Mesodermal cell (in vitro differentiated cells): Measurements from ENCODE around the gene FBN3.
"Not testable (repeated sequence)": the region's sequence is repeated elsewhere in the genome, so short reads cannot be mapped to it uniquely, and the experiment has no call there.

Source experiments
- H3K27ac ChIP-seq: 2 replicates; pipeline ENCODE4 v1.7.0; 2013; ENCODE audit warnings: mild to moderate bottlenecking, low read depth, low read length, moderate library complexity; ENCODE audit not compliant: severe bottlenecking
- H3K36me3 ChIP-seq: 2 replicates; pipeline ENCODE4 v1.7.1; 2013; ENCODE audit warnings: mild to moderate bottlenecking, low read length, moderate library complexity; ENCODE audit not compliant: control insufficient read depth, insufficient read depth
- H3K4me1 ChIP-seq: one replicate; pipeline ENCODE4 v1.7.1; 2013; ENCODE audit warnings: mild to moderate bottlenecking, low read length; ENCODE audit not compliant: insufficient read depth, control insufficient read depth, poor library complexity, severe bottlenecking
- H3K4me3 ChIP-seq: 2 replicates; pipeline ENCODE4 v1.7.0; 2013; ENCODE audit warnings: low read length, control low read depth, mild to moderate bottlenecking; ENCODE audit not compliant: insufficient read depth, poor library complexity, severe bottlenecking; ENCODE audit errors: extremely low read depth
- H3K9me3 ChIP-seq: 2 replicates; pipeline ENCODE4 v1.7.1; 2013; ENCODE audit warnings: mild to moderate bottlenecking, low read length, moderate library complexity; ENCODE audit not compliant: control insufficient read depth
- WGBS, 2 experiments: methylation state at CpG; one replicate each; pipeline ENCODE4 v1.1.5; 2013; ENCODE audit warnings: missing lambda C conversion rate in 2 of 2; ENCODE audit not compliant: insufficient coverage in 2 of 2; 5-methylcytosine and 5-hydroxymethylcytosine counted together

The FBN3 gene

GRCh38 chr19:8163759-8164158, 14.4 kb upstream of the FBN3 start:
- no peak overlapping the region for H3K27ac ChIP-seq
- no peaks in the 10 kb centered on the region for H3K36me3 ChIP-seq
- no peak overlapping the region for H3K4me3 ChIP-seq
- 55 to 60% methylated on average over 7 of the region's 7 CpGs for WGBS, 2 experiments
- H3K9me3 ChIP-seq = no peaks in the 10 kb centered on the region
- H3K4me1 ChIP-seq = peaks cover 2% of the 10 kb centered on the region

GRCh38 chr19:8161135-8161646, 11.8 kb upstream of the FBN3 start:
- WGBS, 2 experiments = 82 to 85% methylated on average over 9 to 11 of the region's 12 CpGs

GRCh38 chr19:8159322-8159721, 9.9 kb upstream of the FBN3 start:
- WGBS, 2 experiments = 87% methylated on average over 4 of the region's 5 CpGs
- not testable (repeated sequence) for H3K36me3 ChIP-seq, H3K9me3 ChIP-seq, H3K4me1 ChIP-seq, H3K4me3 ChIP-seq, H3K27ac ChIP-seq

More at GRCh38 chr19:8161135-8161646, 11.8 kb upstream of the FBN3 start:
- Histone ChIP-seq H3K9me3 (no peaks in the 10 kb centered on the region), H3K27ac (no peak overlapping the region), H3K36me3 (no peaks in the 10 kb centered on the region), H3K4me3 (no peak overlapping the region), H3K4me1 (peaks cover 2% of the 10 kb centered on the region)

- Histone ChIP-seq H3K9me3 (no peaks in the 10 kb centered on the region), H3K27ac (no peak overlapping the region), H3K4me3 (no peak overlapping the region), H3K36me3 (no peaks in the 10 kb centered on the region), H3K4me1 (no peaks in the 10 kb centered on the region)
- 45 to 49% methylated on average over 9 of the region's 14 CpGs for WGBS, 2 experiments
These were observed 9.2 kb upstream of the FBN3 start for GRCh38 chr19:8158411-8159074.

GRCh38 chr19:8155318-8155717, 5.9 kb upstream of the FBN3 start:
- WGBS, 2 experiments = 94 to 100% methylated on average over 1 of the region's 2 CpGs
- Histone ChIP-seq H3K9me3 (no peaks in the 10 kb centered on the region), H3K4me3 (no peak overlapping the region), H3K27ac (no peak overlapping the region), H3K4me1 (no peaks in the 10 kb centered on the region), H3K36me3 (no peaks in the 10 kb centered on the region)

GRCh38 chr19:8154014-8154413, 4.6 kb upstream of the FBN3 start:
- H3K9me3 ChIP-seq, H3K27ac ChIP-seq, H3K36me3 ChIP-seq, H3K4me1 ChIP-seq, H3K4me3 ChIP-seq: not testable (repeated sequence)
- 41 to 44% methylated on average over 7 to 8 of the region's 10 CpGs for WGBS, 2 experiments

- WGBS, 2 experiments = 71 to 100% methylated on average over 2 to 5 of the region's 5 CpGs
- H3K36me3 ChIP-seq = no peaks in the 10 kb centered on the region
- H3K27ac ChIP-seq = no peak overlapping the region
- no peak overlapping the region for H3K4me3 ChIP-seq
- H3K9me3 ChIP-seq = no peaks in the 10 kb centered on the region
- H3K4me1 ChIP-seq = peaks cover 5% of the 10 kb centered on the region
These were observed 2.3 kb upstream of the FBN3 start for GRCh38 chr19:8151767-8152035.

GRCh38 chr19:8150998-8151766, 1.8 kb upstream of the FBN3 start:
- Histone ChIP-seq H3K4me1 (peaks cover 5% of the 10 kb centered on the region), H3K9me3 (no peaks in the 10 kb centered on the region), H3K4me3 (no peak overlapping the region), H3K27ac (no peak overlapping the region), H3K36me3 (no peaks in the 10 kb centered on the region)
- 88 to 89% methylated on average over 14 to 15 of the region's 15 CpGs for whole genome bisulfite sequencing, 2 experiments

GRCh38 chr19:8150178-8150865, 930 bp upstream of the FBN3 start:
- H3K36me3 ChIP-seq = no peaks in the 10 kb centered on the region
- no peak overlapping the region for H3K27ac ChIP-seq
- H3K9me3 ChIP-seq = no peaks in the 10 kb centered on the region
- H3K4me1 ChIP-seq = peaks cover 5% of the 10 kb centered on the region
- 84 to 96% methylated on average over 4 to 5 of the region's 6 CpGs for WGBS, 2 experiments
- no peak overlapping the region for H3K4me3 ChIP-seq

GRCh38 chr19:8148410-8149260, 757 bp downstream of the FBN3 start:
- H3K27ac ChIP-seq = peak overlapping the region; percentile 72
- WGBS, 2 experiments = 8 to 11% methylated on average over 25 to 31 of the region's 50 CpGs
- no peaks in the 10 kb centered on the region for H3K36me3 ChIP-seq
- H3K4me3 ChIP-seq = peak overlapping the region; percentile 54
- H3K9me3 ChIP-seq = no peaks in the 10 kb centered on the region
- peaks cover 5% of the 10 kb centered on the region for H3K4me1 ChIP-seq
